Frontal cortex (tissue), 1 donor: ENCODE data around the gene CSTPP1. TPM values are rescaled to one million over a fixed set of nuclear protein-coding genes. Genes with fewer than 3 reads are reported as not detected.

Source experiments
- small RNA-seq: library from RNA; depleted of rRNA; stranded (forward); fragments of <200 nt; gene quantifications from one replicate; pipeline ENCODE3, GENCODE V24; 2014
- total RNA-seq: library from RNA; depleted of rRNA; stranded (reverse); fragments of >200 nt; gene quantifications from one replicate; pipeline ENCODE4 v1.2.3, GENCODE V29; 2014

CSTPP1 gene
- total RNA-seq, 1 donor from 2014 or later = 46.5 TPM

Small RNAs within 50 kb of the gene (small RNA-seq; reads per million reads assigned to genes)
- not detected for gene MIR6745

Other genes with a start within 250 kb of the CSTPP1 start
- gene ARHGAP1, start 236.1 kb upstream of the CSTPP1 start, total RNA-seq = 13.5 TPM
- gene ZNF408, start 235.7 kb upstream of the CSTPP1 start, total RNA-seq = 4.5 TPM
- gene F2, start 217.5 kb upstream of the CSTPP1 start, total RNA-seq = not detected
- 196 TPM for gene CKAP5, start 90.5 kb upstream of the CSTPP1 start, total RNA-seq
- 4.1 TPM for gene LRP4, start 18.2 kb upstream of the CSTPP1 start, total RNA-seq
- 110 TPM for gene ARFGAP2, start 240.1 kb downstream of the CSTPP1 start, total RNA-seq
- 2.0 TPM for gene PACSIN3, start 249.7 kb downstream of the CSTPP1 start, total RNA-seq